OCI-M1 (cell line): Measurements from ENCODE around the gene HOXC12.
A peak's percentile ranks its signal among the peaks of the same experiment; 100 is the strongest.

ENCODE experiments used
- DNase-seq: peaks from one replicate; lab custom pipeline; 2025; lab: John Stamatoyannopoulos, UW

HOXC12 gene

GRCh38 chr12:53956914-53957536, 2.3 kb downstream of the HOXC12 start:
- DNase-seq, result no peak

GRCh38 chr12:53958128-53958527, 3.4 kb downstream of the HOXC12 start:
- DNase-seq, result no peak

GRCh38 chr12:53959314-53959713, 4.6 kb downstream of the HOXC12 start:
- DNase-seq, result no peak

- no peak for DNase-seq
These were observed 5.7 kb downstream of the HOXC12 start for GRCh38 chr12:53960187-53961024.

GRCh38 chr12:53961025-53961761, 6.5 kb downstream of the HOXC12 start:
- no peak for DNase-seq

GRCh38 chr12:53963005-53963404, 8.3 kb downstream of the HOXC12 start:
- no peak for DNase-seq

- peak; percentile 49 for DNase-seq
These were observed 9.0 kb downstream of the HOXC12 start for GRCh38 chr12:53963434-53964314.

- DNase-seq, result peak; percentile 49
These were observed 9.6 kb downstream of the HOXC12 start for GRCh38 chr12:53964315-53964713.

GRCh38 chr12:53965281-53966084, 10.8 kb downstream of the HOXC12 start:
- no peak for DNase-seq

GRCh38 chr12:53966085-53966384, 11.3 kb downstream of the HOXC12 start:
- no peak for DNase-seq

- no peak for DNase-seq
These were observed 11.9 kb downstream of the HOXC12 start for GRCh38 chr12:53966385-53967133.

GRCh38 chr12:53967421-53967925, 12.8 kb downstream of the HOXC12 start:
- no peak for DNase-seq

- no peak for DNase-seq
These were observed 13.8 kb downstream of the HOXC12 start for GRCh38 chr12:53968214-53969127.

- DNase-seq, result no peak
These were observed 15.0 kb downstream of the HOXC12 start for GRCh38 chr12:53969588-53970259.

- no peak for DNase-seq
These were observed 15.7 kb downstream of the HOXC12 start for GRCh38 chr12:53970451-53970850.

GRCh38 chr12:53971129-53971528, 16.4 kb downstream of the HOXC12 start:
- no peak for DNase-seq

- DNase-seq, result no peak
These were observed 17.0 kb downstream of the HOXC12 start for GRCh38 chr12:53971686-53972085.

GRCh38 chr12:53972152-53972702, 17.5 kb downstream of the HOXC12 start:
- DNase-seq, result no peak
